K562 (cell line): Measurements from ENCODE around the gene C5orf47. TPM values are rescaled to one million over a fixed set of nuclear protein-coding genes. Genes with fewer than 3 reads are reported as not detected.

Experiments
- C11orf30 ChIP-seq: fragments of 450-650 bp; IDR thresholded peaks from 2 replicates; pipeline ENCODE4 v1.6.1; 2016; ENCODE audit warnings: low read depth, mild to moderate bottlenecking
- CREM ChIP-seq: IDR thresholded peaks from 2 replicates; pipeline ENCODE4 v1.6.1; 2014; ENCODE audit warnings: antibody characterized with exemption, low read depth
- HLTF ChIP-seq: fragments of 450-650 bp; IDR thresholded peaks from 2 replicates; pipeline ENCODE4 v1.6.1; 2016
- MAFF ChIP-seq: IDR thresholded peaks from 2 replicates; pipeline ENCODE4 v1.6.1; 2012; ENCODE audit warnings: low read length, improper control_type of control experiment
- SAFB2 ChIP-seq: fragments of 200-400 bp; formaldehyde crosslinking; IDR thresholded peaks from 2 replicates; pipeline ENCODE4 v1.6.1; 2018; ENCODE audit warnings: borderline replicate concordance, low read length, low read depth, moderate library complexity; ENCODE audit not compliant: severe bottlenecking
- SOX6 ChIP-seq: fragments of 450-650 bp; IDR thresholded peaks from 2 replicates; pipeline ENCODE4 v1.6.1; 2014; ENCODE audit warnings: mild to moderate bottlenecking
- TAL1 ChIP-seq: fragments of 450-650 bp; IDR thresholded peaks from 2 replicates; pipeline ENCODE4 v1.6.1; 2016; ENCODE audit warnings: mild to moderate bottlenecking
- TCF3 ChIP-seq: sonication (generic); formaldehyde crosslinking; IDR thresholded peaks from 2 replicates; pipeline ENCODE4 v1.4.0; 2020; ENCODE audit warnings: mild to moderate bottlenecking, missing genetic modification reagents
- ZNF23 ChIP-seq: fragments of 250-450 bp; sonication (Bioruptor Pico); IDR thresholded peaks from 2 replicates; pipeline ENCODE4 v1.4.0; 2020; ENCODE audit warnings: mild to moderate bottlenecking
- ZNF316 ChIP-seq: fragments of 450-650 bp; IDR thresholded peaks from 2 replicates; pipeline ENCODE4 v1.6.1; 2016
- polyA plus RNA-seq, 8 experiments: library from polyadenylated mRNA; depleted of rRNA in 4 of 8; stranded (reverse) in 5 of 8; unstranded in 3 of 8; fragments of >200 nt; fragmentation: Nextera tagmentation in 2 of 8; fragmentation: Illumina TruSeq in 1 of 8; extraction: Ambion mirVana in 2 of 8; extraction: Trizol in 1 of 8; gene quantifications; 2 replicates each; pipeline versions ENCODE4 v1.2.1 to v1.2.3, GENCODE V29; 2011 to 2014; ENCODE audit warnings: inconsistent platforms in 1 of 8, missing spikeins in 1 of 8
- total RNA-seq, 7 experiments: library from RNA; depleted of rRNA in 6 of 7; stranded (reverse); fragments of >200 nt in 6 of 7; fragmentation: Illumina TruSeq in 2 of 7; extraction: Trizol in 2 of 7; gene quantifications; 2 replicates each; pipeline versions ENCODE4 v1.2.1 to v1.2.3, GENCODE V29; 2011 to 2021; ENCODE audit warnings: low replicate concordance in 1 of 7
- TF ChIP-seq, protein P1 (sequence below), 2 experiments: IDR thresholded peaks in 1 of 2; conservative IDR thresholded peaks in 1 of 2; 2 replicates each; pipeline ENCODE4 v1.6.1; 2016; ENCODE audit warnings: low read depth in 2 of 2, mild to moderate bottlenecking in 1 of 2, missing compliant biosample characterization in 1 of 2, missing genetic modification characterization in 1 of 2, moderate library complexity in 1 of 2
- TF ChIP-seq, protein P2 (sequence below), 2 experiments: fragments of 450-650 bp in 1 of 2; sonication (generic) in 1 of 2; formaldehyde crosslinking; conservative IDR thresholded peaks; 2 replicates each; pipeline versions ENCODE4 v1.4.0 to v1.8.1; 2020 to 2022; ENCODE audit warnings: mild to moderate bottlenecking in 1 of 2, missing genetic modification reagents in 1 of 2
- TF ChIP-seq, protein P3 (sequence below): fragments of 450-650 bp; IDR thresholded peaks from 2 replicates; pipeline ENCODE4 v1.6.1; 2016; ENCODE audit warnings: mild to moderate bottlenecking
- TF ChIP-seq, protein P4 (sequence below): fragments of 450-650 bp; IDR thresholded peaks from 2 replicates; pipeline ENCODE4 v1.7.0; 2016; ENCODE audit warnings: borderline replicate concordance
- TF ChIP-seq, protein P5 (sequence below): fragments of 450-650 bp; conservative IDR thresholded peaks from 2 replicates; pipeline ENCODE4 v1.6.1; 2016; ENCODE audit warnings: missing genetic modification characterization, low read depth, mild to moderate bottlenecking, missing compliant biosample characterization, moderate library complexity

C5orf47 gene
- total and polyA plus RNA-seq, 9 of the 15 experiments (the other 6 are each of a cell fraction or from before 2014, with no cell fraction given) = 0.08 TPM; not detected in 8

DNA sequence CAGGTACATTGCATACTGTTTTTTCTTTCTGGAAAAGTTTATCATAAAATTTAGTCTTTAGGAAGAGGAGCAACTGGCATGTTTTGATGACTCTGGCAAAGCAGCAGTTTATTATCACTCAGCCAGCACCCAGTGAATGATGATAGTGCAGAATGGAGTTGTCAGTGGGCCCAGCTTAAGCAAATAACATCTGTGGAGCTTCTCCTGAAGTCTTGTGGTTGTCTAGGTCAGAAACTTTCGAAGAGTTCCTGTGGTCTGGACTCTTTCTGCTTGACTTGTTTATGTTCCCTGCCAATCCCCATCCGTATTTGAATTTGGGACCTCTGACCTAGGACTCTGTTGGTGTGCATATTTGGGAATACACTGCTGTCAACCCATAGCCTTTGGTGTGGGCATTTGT is 38.1 kb upstream of the C5orf47 start (continued):
- TF ChIP-seq SOX6 (no peak), SAFB2 (no peak), TCF3 (CRISPR knock-in tag) (0 out of 2 replicates have a peak, but pooled peaks have one; percentile 31), CREM (no peak), C11orf30 (0 out of 2 replicates have a peak, but pooled peaks have one; percentile 9), MAFF (0 out of 2 replicates have a peak, but pooled peaks have one; percentile 20), ZNF23 (CRISPR knock-in tag) (no peak), ZNF316 (peak; percentile 12; the same call in 1 of the 2 replicates), TAL1 (peak; percentile 20; the same call in 1 of the 2 replicates), HLTF (no peak)
- TF ChIP-seq, protein P1, sequence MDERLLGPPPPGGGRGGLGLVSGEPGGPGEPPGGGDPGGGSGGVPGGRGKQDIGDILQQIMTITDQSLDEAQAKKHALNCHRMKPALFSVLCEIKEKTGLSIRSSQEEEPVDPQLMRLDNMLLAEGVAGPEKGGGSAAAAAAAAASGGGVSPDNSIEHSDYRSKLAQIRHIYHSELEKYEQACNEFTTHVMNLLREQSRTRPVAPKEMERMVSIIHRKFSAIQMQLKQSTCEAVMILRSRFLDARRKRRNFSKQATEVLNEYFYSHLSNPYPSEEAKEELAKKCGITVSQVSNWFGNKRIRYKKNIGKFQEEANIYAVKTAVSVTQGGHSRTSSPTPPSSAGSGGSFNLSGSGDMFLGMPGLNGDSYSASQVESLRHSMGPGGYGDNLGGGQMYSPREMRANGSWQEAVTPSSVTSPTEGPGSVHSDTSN (CRISPR knock-in tag; IDR thresholded peaks at IDR 0.05; ENCODE audit: low read depth) = no peak
- TF ChIP-seq, protein P1 (tag; conservative IDR thresholded peaks at IDR 0.05; ENCODE audit: low read depth) = 0 out of 2 replicates have a peak, but pooled peaks have one; percentile 9
- TF ChIP-seq, protein P2, sequence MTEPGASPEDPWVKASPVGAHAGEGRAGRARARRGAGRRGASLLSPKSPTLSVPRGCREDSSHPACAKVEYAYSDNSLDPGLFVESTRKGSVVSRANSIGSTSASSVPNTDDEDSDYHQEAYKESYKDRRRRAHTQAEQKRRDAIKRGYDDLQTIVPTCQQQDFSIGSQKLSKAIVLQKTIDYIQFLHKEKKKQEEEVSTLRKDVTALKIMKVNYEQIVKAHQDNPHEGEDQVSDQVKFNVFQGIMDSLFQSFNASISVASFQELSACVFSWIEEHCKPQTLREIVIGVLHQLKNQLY (CRISPR knock-in tag; conservative IDR thresholded peaks at IDR 0.05) = no peak
- TF ChIP-seq, protein P3, sequence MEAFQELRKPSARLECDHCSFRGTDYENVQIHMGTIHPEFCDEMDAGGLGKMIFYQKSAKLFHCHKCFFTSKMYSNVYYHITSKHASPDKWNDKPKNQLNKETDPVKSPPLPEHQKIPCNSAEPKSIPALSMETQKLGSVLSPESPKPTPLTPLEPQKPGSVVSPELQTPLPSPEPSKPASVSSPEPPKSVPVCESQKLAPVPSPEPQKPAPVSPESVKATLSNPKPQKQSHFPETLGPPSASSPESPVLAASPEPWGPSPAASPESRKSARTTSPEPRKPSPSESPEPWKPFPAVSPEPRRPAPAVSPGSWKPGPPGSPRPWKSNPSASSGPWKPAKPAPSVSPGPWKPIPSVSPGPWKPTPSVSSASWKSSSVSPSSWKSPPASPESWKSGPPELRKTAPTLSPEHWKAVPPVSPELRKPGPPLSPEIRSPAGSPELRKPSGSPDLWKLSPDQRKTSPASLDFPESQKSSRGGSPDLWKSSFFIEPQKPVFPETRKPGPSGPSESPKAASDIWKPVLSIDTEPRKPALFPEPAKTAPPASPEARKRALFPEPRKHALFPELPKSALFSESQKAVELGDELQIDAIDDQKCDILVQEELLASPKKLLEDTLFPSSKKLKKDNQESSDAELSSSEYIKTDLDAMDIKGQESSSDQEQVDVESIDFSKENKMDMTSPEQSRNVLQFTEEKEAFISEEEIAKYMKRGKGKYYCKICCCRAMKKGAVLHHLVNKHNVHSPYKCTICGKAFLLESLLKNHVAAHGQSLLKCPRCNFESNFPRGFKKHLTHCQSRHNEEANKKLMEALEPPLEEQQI = no peak
- TF ChIP-seq, protein P4, sequence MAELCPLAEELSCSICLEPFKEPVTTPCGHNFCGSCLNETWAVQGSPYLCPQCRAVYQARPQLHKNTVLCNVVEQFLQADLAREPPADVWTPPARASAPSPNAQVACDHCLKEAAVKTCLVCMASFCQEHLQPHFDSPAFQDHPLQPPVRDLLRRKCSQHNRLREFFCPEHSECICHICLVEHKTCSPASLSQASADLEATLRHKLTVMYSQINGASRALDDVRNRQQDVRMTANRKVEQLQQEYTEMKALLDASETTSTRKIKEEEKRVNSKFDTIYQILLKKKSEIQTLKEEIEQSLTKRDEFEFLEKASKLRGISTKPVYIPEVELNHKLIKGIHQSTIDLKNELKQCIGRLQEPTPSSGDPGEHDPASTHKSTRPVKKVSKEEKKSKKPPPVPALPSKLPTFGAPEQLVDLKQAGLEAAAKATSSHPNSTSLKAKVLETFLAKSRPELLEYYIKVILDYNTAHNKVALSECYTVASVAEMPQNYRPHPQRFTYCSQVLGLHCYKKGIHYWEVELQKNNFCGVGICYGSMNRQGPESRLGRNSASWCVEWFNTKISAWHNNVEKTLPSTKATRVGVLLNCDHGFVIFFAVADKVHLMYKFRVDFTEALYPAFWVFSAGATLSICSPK = no peak
- TF ChIP-seq, protein P5, sequence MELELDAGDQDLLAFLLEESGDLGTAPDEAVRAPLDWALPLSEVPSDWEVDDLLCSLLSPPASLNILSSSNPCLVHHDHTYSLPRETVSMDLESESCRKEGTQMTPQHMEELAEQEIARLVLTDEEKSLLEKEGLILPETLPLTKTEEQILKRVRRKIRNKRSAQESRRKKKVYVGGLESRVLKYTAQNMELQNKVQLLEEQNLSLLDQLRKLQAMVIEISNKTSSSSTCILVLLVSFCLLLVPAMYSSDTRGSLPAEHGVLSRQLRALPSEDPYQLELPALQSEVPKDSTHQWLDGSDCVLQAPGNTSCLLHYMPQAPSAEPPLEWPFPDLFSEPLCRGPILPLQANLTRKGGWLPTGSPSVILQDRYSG (tag) = no peak
